ENCODE results near the gene GNLY.
"Not testable (repeated sequence)": the region's sequence is repeated elsewhere in the genome, so short reads cannot be mapped to it uniquely, and the experiment has no call there.

GNLY gene

DNA sequence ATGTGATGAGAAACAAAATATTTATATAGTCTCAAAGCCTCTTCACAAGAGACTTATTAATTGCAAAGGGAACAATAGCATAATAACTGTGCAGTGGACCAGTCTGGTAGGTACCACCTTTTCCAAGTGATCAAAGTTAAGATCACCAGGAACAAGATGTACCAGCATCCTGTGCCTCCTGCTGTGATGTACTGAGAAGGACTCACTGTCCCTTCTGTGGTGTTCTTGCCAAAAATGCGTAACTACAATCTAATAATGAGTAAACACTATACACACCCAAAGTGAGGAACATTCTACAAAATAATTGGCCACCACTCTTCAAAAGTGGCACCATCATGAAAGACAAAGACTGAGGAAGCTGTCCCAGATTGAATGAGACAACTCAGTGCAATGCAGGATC, 14.5 kb downstream of the GNLY start:
- peaks cover 11% of the 10 kb centered on the region for H3K4me1 Mint-ChIP-seq

DNA sequence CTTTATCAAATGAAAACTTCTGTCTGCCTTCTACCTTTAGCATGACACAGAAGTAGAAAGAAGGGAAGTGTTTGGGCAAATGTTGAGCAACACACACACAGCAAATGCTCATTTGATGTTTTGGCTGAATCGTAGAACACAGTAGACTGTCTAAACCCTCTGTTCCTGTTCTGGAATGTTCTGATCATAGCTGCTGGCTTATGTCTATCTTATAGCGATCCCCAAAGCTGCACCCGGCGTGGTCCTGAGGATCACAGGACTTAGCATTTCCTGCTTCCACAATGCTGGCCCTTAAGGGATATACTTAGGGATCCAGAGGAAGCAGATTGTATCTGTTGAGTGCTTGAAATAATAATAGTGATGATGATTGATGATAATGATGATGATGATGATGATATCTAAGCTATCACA, 15.2 kb downstream of the GNLY start:
- no peaks in the 10 kb centered on the region for H3K36me3 Mint-ChIP-seq
- no peaks in the 10 kb centered on the region for H3K9me3 Mint-ChIP-seq
- no peak overlapping the region for H3K4me3 Mint-ChIP-seq
- H3K27me3 Mint-ChIP-seq = peaks cover 3% of the 10 kb centered on the region
- peaks cover 12% of the 10 kb centered on the region for H3K4me1 Mint-ChIP-seq
- no peak overlapping the region for H3K27ac Mint-ChIP-seq

More for the DNA sequence above, 14.5 kb downstream of the GNLY start:
- no peak overlapping the region for H3K27ac Mint-ChIP-seq
- H3K4me3 Mint-ChIP-seq = no peak overlapping the region
- no peaks in the 10 kb centered on the region for H3K9me3 Mint-ChIP-seq
- H3K36me3 Mint-ChIP-seq = no peaks in the 10 kb centered on the region
- peaks cover 3% of the 10 kb centered on the region for H3K27me3 Mint-ChIP-seq

DNA sequence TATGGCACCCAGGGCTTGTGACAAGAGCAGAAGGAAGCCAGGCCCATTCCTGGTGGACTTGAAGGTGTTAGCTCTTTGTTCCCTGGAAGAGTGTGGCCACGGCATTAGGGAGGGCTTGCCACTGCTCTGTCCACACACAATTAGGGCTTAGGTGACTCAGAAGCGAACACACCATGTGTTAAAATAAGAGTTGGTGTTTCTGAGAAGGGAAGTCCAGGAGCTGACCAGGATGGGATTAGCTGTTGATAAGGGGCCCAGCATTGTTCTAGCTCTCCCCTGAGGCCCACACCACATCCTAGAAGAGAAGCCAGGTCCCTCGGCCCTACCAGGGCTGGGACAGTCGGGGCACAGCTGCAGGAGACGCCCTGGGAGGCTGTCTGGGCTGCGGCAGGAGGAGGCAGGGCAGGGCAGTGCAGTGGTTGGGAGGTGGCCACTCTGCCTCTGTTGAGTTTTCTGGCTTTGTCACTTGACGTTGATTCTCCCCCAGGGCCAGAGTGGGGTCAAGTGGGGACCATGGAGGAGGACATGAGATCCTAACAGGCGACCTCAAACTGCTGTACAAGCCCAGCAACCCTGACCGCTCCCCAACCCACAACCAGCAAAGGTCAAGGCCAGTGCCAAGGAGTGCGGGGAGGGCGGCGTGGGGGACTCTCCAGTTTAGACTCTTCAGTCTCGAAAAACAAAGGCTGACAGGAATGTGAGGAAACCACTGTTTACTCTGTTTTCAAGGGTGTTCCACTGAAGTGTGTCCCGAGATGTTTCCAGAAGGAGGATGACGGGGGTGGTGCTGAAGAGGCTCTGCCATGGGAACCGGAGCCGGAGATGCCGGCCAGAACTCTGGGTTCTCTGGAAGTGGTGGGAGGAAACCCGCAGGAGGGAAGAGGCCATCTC, 16.8 kb downstream of the GNLY start:
- Mint-ChIP-seq H3K36me3 (no peaks in the 10 kb centered on the region), H3K27me3 (peaks cover 3% of the 10 kb centered on the region), H3K9me3 (no peaks in the 10 kb centered on the region), H3K27ac (no peak overlapping the region), H3K4me1 (peaks cover 9% of the 10 kb centered on the region), H3K4me3 (no peak overlapping the region)

DNA sequence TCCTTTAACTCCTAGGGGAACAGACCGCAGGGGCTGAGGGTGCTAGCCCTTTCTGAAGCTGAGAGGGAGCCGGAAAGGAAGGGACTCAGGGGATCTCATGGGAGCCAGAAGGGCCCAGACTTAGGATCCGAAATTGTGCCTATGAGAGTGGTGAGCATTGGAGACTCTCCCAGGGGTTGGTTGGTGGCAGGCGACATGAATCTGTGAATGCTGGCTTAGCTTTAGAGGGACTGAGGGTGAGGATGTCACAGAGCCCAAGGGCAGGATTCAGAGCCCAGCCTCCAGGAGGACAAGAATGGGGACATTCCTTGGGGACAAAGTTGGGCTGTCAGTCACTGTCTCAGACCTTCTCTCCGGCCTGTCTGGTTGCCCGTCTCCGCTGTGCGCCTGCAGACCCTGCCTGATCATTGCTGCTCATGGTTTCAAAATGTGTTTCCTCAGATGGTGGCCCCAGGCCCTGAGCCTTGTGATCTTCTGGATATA, 17.5 kb downstream of the GNLY start:
- Mint-ChIP-seq H3K36me3 (no peaks in the 10 kb centered on the region), H3K27ac (no peak overlapping the region), H3K27me3 (peaks cover 3% of the 10 kb centered on the region), H3K4me1 (peaks cover 9% of the 10 kb centered on the region), H3K9me3 (no peaks in the 10 kb centered on the region), H3K4me3 (no peak overlapping the region)

DNA sequence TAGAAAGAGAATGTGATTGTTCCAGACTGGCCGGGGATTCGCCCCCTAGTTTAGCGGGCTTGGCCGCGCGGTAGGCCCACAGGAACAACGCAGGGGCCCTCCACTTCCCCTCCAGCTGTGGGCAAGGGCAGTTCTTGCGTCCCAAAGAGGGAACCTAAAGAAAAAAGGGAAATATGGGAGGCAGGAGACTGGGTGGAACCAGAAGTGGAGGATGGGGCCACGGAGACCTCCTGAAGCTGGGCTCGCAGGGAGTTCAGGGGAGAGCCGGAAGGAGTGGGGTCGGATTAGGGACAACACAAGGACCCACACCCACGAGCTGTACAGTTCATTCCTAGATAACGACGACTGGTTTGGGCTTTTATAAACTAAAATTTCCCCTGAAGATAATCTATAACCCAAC, 18.2 kb downstream of the GNLY start:
- H3K4me3 Mint-ChIP-seq = no peak overlapping the region
- peaks cover 5% of the 10 kb centered on the region for H3K4me1 Mint-ChIP-seq
- no peak overlapping the region for H3K27ac Mint-ChIP-seq
- no peaks in the 10 kb centered on the region for H3K36me3 Mint-ChIP-seq
- no peaks in the 10 kb centered on the region for H3K9me3 Mint-ChIP-seq
- H3K27me3 Mint-ChIP-seq = peaks cover 2% of the 10 kb centered on the region

DNA sequence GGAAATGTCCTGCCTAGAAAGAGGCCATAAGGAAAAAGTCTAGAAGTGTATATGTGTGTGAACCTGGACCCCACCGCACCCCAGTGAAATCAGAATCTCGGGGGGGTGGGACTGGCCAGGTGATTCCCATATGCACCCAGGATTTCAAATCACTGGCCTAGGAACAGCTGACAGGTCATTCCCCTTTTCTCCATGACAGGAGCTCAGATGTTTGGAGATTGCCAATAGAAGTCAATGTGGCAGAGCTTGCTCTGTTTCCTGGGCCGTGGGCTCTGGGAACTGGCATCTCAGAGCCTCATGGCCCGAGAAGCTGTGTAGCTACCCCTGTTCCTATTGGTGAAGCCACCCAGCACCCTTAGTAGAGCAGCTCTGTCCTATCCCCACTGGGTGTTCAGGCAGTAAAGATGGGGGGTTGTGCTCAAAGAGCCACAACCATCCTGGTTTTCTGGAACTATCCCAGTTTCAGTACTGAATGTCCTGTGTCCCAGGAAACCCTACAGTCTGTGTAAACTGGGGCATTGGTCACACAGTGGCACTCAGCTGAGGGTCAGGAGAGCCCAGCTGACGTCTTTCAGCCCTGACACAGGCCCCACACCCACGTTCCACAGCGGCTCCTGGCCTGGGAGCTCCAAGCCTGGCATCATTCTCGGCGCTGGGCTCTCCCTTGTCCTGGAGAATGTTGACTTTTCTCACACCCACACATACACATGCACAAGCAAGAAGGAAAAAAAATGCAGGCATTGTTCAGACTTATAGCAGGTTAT, 18.9 kb downstream of the GNLY start:
- H3K36me3 Mint-ChIP-seq = no peaks in the 10 kb centered on the region
- H3K4me1 Mint-ChIP-seq = peaks cover 5% of the 10 kb centered on the region
- H3K27ac Mint-ChIP-seq = no peak overlapping the region
- no peak overlapping the region for H3K4me3 Mint-ChIP-seq
- no peaks in the 10 kb centered on the region for H3K27me3 Mint-ChIP-seq
- H3K9me3 Mint-ChIP-seq = no peaks in the 10 kb centered on the region

DNA sequence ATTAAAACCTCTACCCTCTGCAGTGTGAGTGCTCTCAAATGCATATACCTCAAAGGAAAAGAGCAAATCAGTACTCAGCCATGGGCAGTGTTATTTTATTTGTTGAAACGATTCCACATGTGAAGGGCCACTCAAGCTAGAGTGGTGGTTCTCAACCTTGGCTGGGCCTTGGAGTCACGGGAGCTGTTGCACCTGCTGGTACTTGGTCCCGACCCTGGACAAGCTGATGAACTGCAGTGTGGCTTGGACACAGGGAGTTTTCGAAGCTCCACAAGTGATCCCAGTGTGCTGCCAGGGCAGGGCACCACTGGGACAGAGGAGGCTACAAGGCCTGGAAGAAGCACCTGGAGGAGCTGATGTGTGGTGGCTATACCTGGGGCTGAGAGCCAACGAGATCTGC, 19.7 kb downstream of the GNLY start:
- Mint-ChIP-seq H3K27ac (no peak overlapping the region), H3K27me3 (no peaks in the 10 kb centered on the region)

DNA sequence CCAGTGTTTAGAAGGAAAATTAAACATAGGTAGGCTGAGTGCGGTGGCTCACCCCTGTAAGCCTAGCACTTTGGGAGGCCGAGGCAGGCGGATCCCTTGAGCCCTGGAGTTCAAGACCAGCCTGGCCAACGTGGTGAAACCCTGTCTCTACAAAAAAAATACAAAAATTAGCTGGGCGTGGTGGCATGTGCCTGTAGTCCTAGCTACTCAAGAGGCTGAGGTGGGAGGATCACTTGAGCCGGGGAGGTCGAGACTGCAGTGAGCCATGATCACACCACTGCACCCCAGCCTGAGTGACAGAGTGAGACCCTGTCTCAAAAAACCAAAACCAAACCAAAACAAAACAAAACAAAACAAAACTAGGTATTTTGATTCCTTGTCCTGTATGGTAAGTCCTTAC, 20.3 kb downstream of the GNLY start:
- H3K4me3 Mint-ChIP-seq, H3K27me3 Mint-ChIP-seq, H3K9me3 Mint-ChIP-seq, H3K27ac Mint-ChIP-seq, H3K36me3 Mint-ChIP-seq, H3K4me1 Mint-ChIP-seq: not testable (repeated sequence)

More for the DNA sequence above, 19.7 kb downstream of the GNLY start:
- H3K4me3 Mint-ChIP-seq = no peak overlapping the region
- H3K9me3 Mint-ChIP-seq = no peaks in the 10 kb centered on the region
- peaks cover 5% of the 10 kb centered on the region for H3K4me1 Mint-ChIP-seq
- H3K36me3 Mint-ChIP-seq = no peaks in the 10 kb centered on the region

DNA sequence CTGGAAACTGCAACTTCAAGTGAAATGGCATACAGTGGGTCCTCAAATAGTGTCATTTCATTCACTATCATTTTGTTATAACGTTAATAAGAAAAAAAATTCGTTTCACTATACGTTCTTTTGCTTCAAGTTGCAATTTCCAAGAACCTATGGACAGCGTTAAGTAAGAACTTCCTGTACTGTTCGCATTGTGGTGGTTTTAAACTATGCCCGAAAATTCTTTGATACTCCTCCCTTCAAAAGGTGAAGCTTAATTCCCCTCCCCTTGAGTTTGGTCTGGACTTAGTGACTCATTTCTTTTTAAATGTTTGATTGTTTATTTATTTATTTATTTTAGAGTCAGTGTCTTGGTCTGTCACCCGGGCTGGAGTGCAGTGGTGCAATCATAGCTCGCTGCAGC, 20.7 kb downstream of the GNLY start:
- Mint-ChIP-seq H3K4me3 (no peak overlapping the region), H3K36me3 (no peaks in the 10 kb centered on the region), H3K27ac (no peak overlapping the region), H3K27me3 (no peaks in the 10 kb centered on the region), H3K9me3 (no peaks in the 10 kb centered on the region), H3K4me1 (peaks cover 5% of the 10 kb centered on the region)

DNA sequence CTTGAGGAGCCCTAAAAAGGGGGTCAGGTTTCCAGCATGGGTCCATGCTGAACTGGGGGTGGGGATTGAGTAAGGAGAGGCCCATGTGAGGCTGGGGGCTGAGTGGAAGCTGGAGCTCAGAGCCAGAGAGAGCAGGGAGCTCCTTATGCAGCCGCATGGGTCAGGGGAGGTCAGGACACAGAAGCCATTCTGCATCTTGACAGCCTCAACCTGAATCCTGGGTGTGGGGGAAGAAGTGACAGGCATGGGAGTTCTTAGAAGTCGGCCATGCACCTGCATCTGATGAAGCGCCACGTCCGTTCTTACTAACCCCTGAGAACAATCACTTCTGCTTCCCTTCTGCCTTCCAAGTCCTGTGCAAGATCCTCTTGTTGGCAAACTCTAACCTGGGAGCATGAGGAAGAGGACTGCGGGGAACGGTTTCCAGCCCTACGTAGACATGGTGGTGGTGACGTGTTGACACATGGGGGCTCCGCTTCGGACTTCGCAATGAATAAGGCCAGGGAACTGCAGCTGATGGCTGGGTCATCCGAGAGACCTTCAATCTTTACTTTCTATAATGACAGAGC, 22.3 kb downstream of the GNLY start:
- Mint-ChIP-seq H3K9me3 (no peaks in the 10 kb centered on the region), H3K36me3 (no peaks in the 10 kb centered on the region), H3K4me1 (peaks cover 5% of the 10 kb centered on the region), H3K27ac (no peak overlapping the region), H3K27me3 (no peaks in the 10 kb centered on the region), H3K4me3 (no peak overlapping the region)

DNA sequence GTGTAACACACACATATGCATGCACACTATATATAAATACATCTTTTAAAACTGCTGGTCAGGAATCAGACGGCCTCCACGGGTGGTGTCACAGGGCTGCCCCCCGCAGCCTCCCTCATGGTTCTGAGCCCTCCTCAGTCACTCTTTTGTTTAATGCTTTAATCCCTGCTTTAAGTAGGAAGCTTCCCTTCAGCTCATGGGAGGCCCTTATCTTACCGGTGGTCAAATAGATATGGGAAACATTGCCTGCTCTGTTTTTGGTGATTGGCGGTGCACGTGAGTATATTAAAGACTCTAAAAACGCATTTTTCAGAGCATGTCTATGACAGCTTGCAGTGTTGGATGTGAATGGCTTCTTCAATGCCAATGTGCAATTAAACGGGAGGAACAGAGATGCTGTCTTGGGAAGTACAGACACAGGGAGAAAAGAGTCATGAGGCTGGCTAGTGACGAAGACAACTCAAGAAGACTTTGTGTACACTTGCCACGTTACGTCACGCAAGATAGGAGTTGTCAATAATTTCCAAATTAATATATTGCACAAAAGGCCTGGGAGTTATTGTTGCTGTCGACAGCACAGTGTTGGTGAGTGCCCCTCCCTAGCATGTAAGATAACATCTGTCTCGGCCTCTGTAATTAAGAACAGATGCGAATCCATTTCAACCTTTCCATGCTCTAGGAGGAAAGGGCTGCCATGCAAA, 23.3 kb downstream of the GNLY start:
- H3K27me3 Mint-ChIP-seq = no peaks in the 10 kb centered on the region
- no peaks in the 10 kb centered on the region for H3K36me3 Mint-ChIP-seq

DNA sequence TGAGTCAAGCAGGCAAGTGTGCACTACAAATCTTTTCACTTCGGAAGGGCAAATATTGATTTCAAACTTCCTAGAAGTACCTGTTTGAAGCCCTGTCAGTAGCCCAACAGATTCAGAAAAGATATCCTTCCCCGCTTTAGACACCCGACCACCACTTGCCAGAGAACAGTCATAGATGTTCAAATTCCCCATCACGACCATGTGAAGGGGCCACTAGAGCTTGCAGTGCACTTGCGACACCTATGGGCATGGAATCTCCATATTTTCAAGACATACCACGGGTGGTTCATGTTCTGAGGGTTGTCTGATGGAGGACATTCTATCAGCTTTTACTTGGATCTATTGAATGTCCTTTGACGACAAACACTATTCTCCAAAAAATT, 23.8 kb downstream of the GNLY start:
- Mint-ChIP-seq H3K4me3 (no peak overlapping the region), H3K27ac (no peak overlapping the region), H3K27me3 (no peaks in the 10 kb centered on the region), H3K4me1 (peaks cover 5% of the 10 kb centered on the region), H3K36me3 (no peaks in the 10 kb centered on the region), H3K9me3 (no peaks in the 10 kb centered on the region)

More for the DNA sequence above, 23.3 kb downstream of the GNLY start:
- Mint-ChIP-seq H3K27ac (no peak overlapping the region), H3K9me3 (no peaks in the 10 kb centered on the region), H3K4me3 (no peak overlapping the region), H3K4me1 (peaks cover 5% of the 10 kb centered on the region)

DNA sequence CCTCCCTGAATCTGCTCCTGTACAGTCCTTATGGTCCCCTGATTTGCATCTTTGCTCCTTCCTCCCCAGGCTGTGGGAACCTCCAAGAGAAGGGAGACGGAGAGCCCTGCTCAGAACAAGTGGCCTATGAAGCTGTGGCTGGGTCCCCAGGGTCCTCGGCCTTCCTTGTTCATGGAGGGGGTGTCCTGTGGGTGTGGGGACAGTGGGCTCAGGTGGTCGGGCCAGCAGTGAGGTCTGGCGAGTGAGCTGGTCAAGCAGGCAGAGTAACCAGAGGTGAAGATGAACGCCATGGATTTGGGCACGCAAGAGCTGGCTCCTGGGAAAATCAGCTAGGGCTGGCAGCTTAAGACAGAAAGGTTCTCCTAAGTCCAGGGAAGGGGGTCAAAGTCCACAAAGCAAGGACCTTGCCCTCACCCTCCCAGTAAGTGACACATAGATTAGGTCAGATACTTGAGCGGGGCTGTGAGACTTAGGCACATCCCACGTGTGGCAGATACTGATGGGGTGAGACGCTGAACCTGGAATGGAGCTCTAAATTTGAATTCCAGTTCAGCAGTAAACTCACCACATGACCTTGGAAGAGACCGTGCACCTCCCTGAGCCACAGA, 24.8 kb downstream of the GNLY start:
- Mint-ChIP-seq H3K36me3 (no peaks in the 10 kb centered on the region), H3K27me3 (no peaks in the 10 kb centered on the region), H3K9me3 (no peaks in the 10 kb centered on the region), H3K4me1 (peaks cover 3% of the 10 kb centered on the region), H3K27ac (no peak overlapping the region), H3K4me3 (no peak overlapping the region)

DNA sequence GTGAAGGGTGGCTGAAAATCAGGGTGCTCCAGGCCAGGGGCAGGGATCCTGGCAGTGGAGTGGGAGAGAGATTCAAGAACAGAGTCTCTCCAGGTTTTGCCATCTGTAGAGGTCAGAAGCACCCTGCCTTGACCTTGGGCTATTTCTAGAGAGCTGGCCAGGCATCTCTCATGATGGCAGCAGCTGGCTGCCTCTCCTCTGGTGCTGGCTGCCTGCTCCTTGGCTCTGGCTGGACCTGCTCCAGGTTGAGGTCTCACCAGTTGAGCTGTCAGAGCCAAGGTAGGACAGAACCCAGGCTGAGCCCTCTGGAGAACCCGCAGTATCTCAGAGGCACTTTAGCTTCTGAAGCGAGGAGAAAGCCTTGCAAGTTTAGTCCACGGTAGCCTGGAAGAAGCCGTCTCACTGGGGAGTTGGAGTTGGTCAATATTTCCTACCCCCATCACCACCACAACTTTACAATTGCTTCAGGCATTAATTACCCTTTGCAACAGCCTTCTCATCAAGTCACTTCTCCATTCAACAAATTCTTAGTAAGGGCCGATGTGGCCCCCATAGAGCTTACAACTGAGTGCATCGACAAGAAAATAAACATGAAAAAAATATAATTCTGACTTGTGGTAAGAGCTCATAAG, 25.6 kb downstream of the GNLY start:
- Mint-ChIP-seq H3K36me3 (no peaks in the 10 kb centered on the region), H3K27me3 (no peaks in the 10 kb centered on the region), H3K4me3 (no peak overlapping the region), H3K27ac (no peak overlapping the region), H3K9me3 (no peaks in the 10 kb centered on the region), H3K4me1 (no peaks in the 10 kb centered on the region)

DNA sequence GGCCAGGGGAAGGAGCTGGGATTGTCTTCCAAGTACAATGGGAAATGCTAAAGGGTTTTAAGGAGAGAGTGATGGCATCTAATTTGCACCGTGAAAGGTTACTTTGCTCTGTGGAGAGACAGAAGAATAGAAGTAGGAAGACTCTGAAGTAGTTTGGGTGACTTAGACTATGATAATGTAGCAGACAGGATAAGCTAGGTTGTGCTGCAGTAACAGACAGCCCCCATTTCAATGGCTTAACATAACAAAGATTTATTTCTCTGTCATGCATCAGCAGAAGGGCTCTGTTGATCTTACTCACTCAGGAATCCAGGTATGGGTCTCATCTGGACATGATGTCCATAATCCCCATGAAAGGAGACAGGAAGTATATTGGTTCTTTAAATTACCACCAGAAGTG, 26.4 kb downstream of the GNLY start:
- no peaks in the 10 kb centered on the region for H3K36me3 Mint-ChIP-seq
- H3K27me3 Mint-ChIP-seq = no peaks in the 10 kb centered on the region
- H3K4me1 Mint-ChIP-seq = no peaks in the 10 kb centered on the region
- no peaks in the 10 kb centered on the region for H3K9me3 Mint-ChIP-seq
- no peak overlapping the region for H3K4me3 Mint-ChIP-seq
- no peak overlapping the region for H3K27ac Mint-ChIP-seq
